BJ (cell line): Measurements from ENCODE around the gene ZNF512B. TPM values are rescaled to one million over a fixed set of nuclear protein-coding genes. Genes with fewer than 3 reads are reported as not detected.

Experiments
- CTCF ChIA-PET: fragments of 350-600 bp; formaldehyde crosslinking; extraction: SDS; loops from one replicate; lab custom pipeline; 2021; ENCODE audit warnings: antibody characterized with exemption, inconsistent platforms; lab: Yijun Ruan, JAX
- POLR2A ChIA-PET: fragments of 300-600 bp; sonication (Branson Sonifier 250); formaldehyde crosslinking; extraction: SDS; loops from one replicate; lab custom pipeline; 2021; ENCODE audit warnings: antibody characterized with exemption; lab: Charles Lee
- DNase-seq: peaks from one replicate; pipeline ENCODE4 v3.0.0-alpha.2; 2011; ENCODE audit warnings: low read depth
- H3K27me3 ChIP-seq: 2 replicates; pipeline ENCODE4 v1.6.0; 2011; ENCODE audit warnings: low read length; ENCODE audit not compliant: control insufficient read depth, insufficient read depth
- H3K36me3 ChIP-seq: 2 replicates; pipeline ENCODE4 v1.5.1; 2011; ENCODE audit warnings: low read length; ENCODE audit not compliant: control insufficient read depth, insufficient read depth
- H3K4me3 ChIP-seq: 2 replicates; pipeline ENCODE4 v1.5.1; 2011; ENCODE audit warnings: low read depth, mild to moderate bottlenecking, control low read depth, low read length
- CTCF ChIP-seq: IDR thresholded peaks from 2 replicates; pipeline ENCODE4 v1.5.1; 2011; ENCODE audit warnings: low read depth, mild to moderate bottlenecking, control low read depth, inconsistent platforms, low read length, moderate library complexity; ENCODE audit not compliant: insufficient read depth
- polyA plus RNA-seq: library from polyadenylated mRNA; depleted of rRNA; stranded (reverse); fragments of >200 nt; gene quantifications from 2 replicates; pipeline ENCODE4 v1.2.3, GENCODE V29; 2011

ZNF512B gene
- polyA plus RNA-seq, 1 experiment, result 6.0 TPM

- POLR2A ChIA-PET, result interaction anchor here (1.0 kb wide), 1 partner anchor 116 kb away, joined by 3 read pairs; the partner anchor contains the start of gene TPD52L2
- peak; percentile 99 for TF ChIP-seq CTCF
- CTCF ChIA-PET, result interaction anchor here (0.6 to 2.9 kb wide), 23 partner anchors 12 to 463 kb away, joined by 3 to 20 read pairs (median 4); partner anchors contain the start of genes PTK6 and TCEA2
- H3K4me3 ChIP-seq, result peak within 1 kb of the TSS; percentile 97
- no peaks in the 10 kb centered on the region for H3K27me3 ChIP-seq
- DNase-seq, result peak; percentile 60
- peaks cover 10% of the 10 kb centered on the region for H3K36me3 ChIP-seq
These were observed 11.3 kb upstream of the ZNF512B start, which contains the start of gene PRPF6 for GRCh38 chr20:63980806-63981728. Gene PRPF6 (plus strand): TSS chr20:63981132. CDS start chr20:63981246, 114 bp downstream.

- ChIA-PET POLR2A (interaction anchor here (1.0 kb wide), 1 partner anchor 115 kb away, joined by 3 read pairs; the partner anchor contains the start of gene TPD52L2), CTCF (interaction anchor here (0.6 to 2.9 kb wide), 24 partner anchors 13 to 463 kb away, joined by 3 to 20 read pairs (median 4); partner anchors contain the start of genes PTK6 and TCEA2)
- Histone ChIP-seq H3K4me3 (peak overlapping the region; percentile 97), H3K36me3 (peaks cover 8% of the 10 kb centered on the region), H3K27me3 (no peaks in the 10 kb centered on the region)
- DNase-seq, result no peak
- TF ChIP-seq CTCF, result no peak
These were observed 10.6 kb upstream of the ZNF512B start for GRCh38 chr20:63980317-63980805.

DNA sequence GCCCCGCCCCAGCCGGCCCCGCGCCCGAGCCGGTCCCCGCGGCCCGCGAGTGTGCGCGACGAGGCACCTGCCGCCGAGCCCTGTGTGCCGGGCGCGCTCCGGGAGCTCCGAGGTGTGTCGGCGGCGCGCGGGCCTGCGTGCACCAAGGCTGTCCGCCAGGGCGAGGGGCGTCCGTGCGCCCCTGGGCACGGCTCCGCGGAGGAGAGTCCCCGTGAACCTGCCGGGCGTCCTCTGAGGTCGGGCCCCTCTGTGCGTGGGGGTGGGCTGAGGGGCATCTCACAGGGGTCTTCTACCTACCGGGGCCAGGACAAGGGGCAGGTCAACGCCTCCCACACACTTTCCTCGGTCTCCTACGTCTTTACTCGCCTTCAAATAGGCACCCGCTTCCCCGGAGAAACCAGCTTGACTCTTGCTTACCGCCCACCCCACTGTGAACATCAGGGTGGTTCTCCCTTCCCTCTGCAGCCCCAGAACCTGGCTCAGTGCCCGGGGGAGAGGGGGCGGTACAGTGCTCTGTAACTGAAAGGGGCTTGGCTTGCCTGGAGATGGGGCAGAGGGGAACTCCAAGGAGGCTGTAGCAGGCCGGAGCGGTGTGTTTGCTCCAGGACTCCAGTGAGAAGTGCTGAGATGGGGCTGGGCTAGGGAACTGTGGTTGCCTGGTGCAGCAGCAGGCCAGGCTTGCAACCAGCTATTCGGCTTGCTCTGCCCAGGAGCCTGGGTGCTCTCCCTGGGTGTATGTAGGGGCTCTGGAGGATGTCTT is 10.0 kb upstream of the ZNF512B start, which contains the start of gene SAMD10:
Gene SAMD10, minus strand, starts transcription at position 86 of the 760 bp plus-strand sequence. CDS start 175 bp downstream, outside the sequence.
- POLR2A ChIA-PET, result no interaction called here
- no peak for DNase-seq
- TF ChIP-seq CTCF, result no peak

DNA sequence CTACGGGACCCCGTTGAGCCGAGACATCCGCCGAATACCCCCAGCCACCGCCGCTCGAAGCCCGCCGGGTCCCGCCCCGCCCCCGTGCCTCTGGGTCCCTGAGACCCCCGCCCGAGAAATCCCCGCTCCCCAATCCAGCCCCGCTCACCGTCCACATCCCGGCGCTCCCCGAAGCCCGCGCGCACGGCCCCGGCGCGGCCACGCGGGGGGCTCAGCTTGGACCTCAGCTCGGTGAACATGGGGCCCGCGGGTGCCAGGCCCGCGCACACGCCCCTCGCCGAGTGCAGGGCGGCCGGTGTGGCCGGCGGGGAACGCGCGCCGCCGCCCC is 9.5 kb upstream of the ZNF512B start:
- H3K36me3 ChIP-seq, result no peaks in the 10 kb centered on the region
- DNase-seq, result no peak
- no peaks in the 10 kb centered on the region for H3K27me3 ChIP-seq
- CTCF ChIA-PET, result interaction anchor here (1.7 to 2.5 kb wide), 5 partner anchors 60 to 441 kb away, joined by 4 to 20 read pairs (median 12); partner anchors contain the start of gene PTK6
- TF ChIP-seq CTCF, result no peak
- H3K4me3 ChIP-seq, result peak overlapping the region; percentile 55
- POLR2A ChIA-PET, result no interaction called here

More for the DNA sequence above, 10.0 kb upstream of the ZNF512B start, which contains the start of gene SAMD10:
- Histone ChIP-seq H3K4me3 (peak within 1 kb of the TSS; percentile 55), H3K36me3 (peaks cover 4% of the 10 kb centered on the region; the same call in 1 of the 2 replicates), H3K27me3 (no peaks in the 10 kb centered on the region)
- CTCF ChIA-PET, result interaction anchor here (0.6 to 2.9 kb wide), 15 partner anchors 14 to 442 kb away, joined by 3 to 20 read pairs (median 5); partner anchors contain the start of gene PTK6
